Large intestine (tissue), 3 donors: ENCODE data around the gene STARD13. TPM values are rescaled to one million over a fixed set of nuclear protein-coding genes. Genes with fewer than 3 reads are reported as not detected.

Experiments
- DNase-seq, 2 donors: peaks; one replicate each; pipeline versions ENCODE4 v3.0.0 to v3.0.0-alpha.2; 2013
- H3K27ac ChIP-seq: one replicate; pipeline ENCODE4 v1.5.1; 2013; ENCODE audit warnings: low read length
- H3K27me3 ChIP-seq: 2 replicates; pipeline ENCODE4 v1.6.1; 2013; ENCODE audit warnings: low read length; ENCODE audit not compliant: control insufficient read depth, insufficient read depth
- H3K36me3 ChIP-seq: 2 replicates; pipeline ENCODE4 v1.6.1; 2013; ENCODE audit warnings: low read length; ENCODE audit not compliant: control insufficient read depth, insufficient read depth
- H3K4me1 ChIP-seq: one replicate; pipeline ENCODE4 v1.6.1; 2013; ENCODE audit warnings: low read length; ENCODE audit not compliant: control insufficient read depth, insufficient read depth
- H3K4me3 ChIP-seq: one replicate; pipeline ENCODE4 v1.5.1; 2013; ENCODE audit warnings: low read length
- H3K9me3 ChIP-seq: one replicate; pipeline ENCODE4 v1.6.1; 2013; ENCODE audit warnings: mild to moderate bottlenecking, low read depth, low read length, moderate library complexity; ENCODE audit not compliant: control insufficient read depth
- WGBS: methylation state at CpG from one replicate; pipeline ENCODE4 v1.1.5; 2013; ENCODE audit warnings: low lambda C conversion rate; ENCODE audit not compliant: insufficient coverage; 5-methylcytosine and 5-hydroxymethylcytosine counted together
- polyA plus RNA-seq: library from polyadenylated mRNA; unstranded; fragments of 120-200 nt; gene quantifications from one replicate; pipeline ENCODE4 v1.2.1, GENCODE V29; 2013

Gene STARD13
- polyA plus RNA-seq, 1 donor, result 15.4 TPM

- DNase-seq, result no peak
- Histone ChIP-seq H3K36me3 (no peaks in the 10 kb centered on the region), H3K4me1 (peaks cover 9% of the 10 kb centered on the region), H3K27me3 (no peaks in the 10 kb centered on the region), H3K9me3 (no peaks in the 10 kb centered on the region), H3K27ac (no peak overlapping the region), H3K4me3 (no peak overlapping the region)
These were observed 26.8 kb downstream of the STARD13 start for GRCh38 chr13:33258808-33259193.

- 90% methylated on average over 3 of the region's 7 CpGs for WGBS
- Histone ChIP-seq H3K4me1 (peaks cover 9% of the 10 kb centered on the region), H3K9me3 (no peaks in the 10 kb centered on the region), H3K36me3 (no peaks in the 10 kb centered on the region), H3K4me3 (no peak overlapping the region), H3K27ac (no peak overlapping the region), H3K27me3 (no peaks in the 10 kb centered on the region)
- no peak for DNase-seq
These were observed 27.4 kb downstream of the STARD13 start for GRCh38 chr13:33257841-33258807.

- no peak for DNase-seq
- no peaks in the 10 kb centered on the region for H3K27me3 ChIP-seq
- no CpG with 5 or more reads among the region's 3 CpGs for WGBS
- no peaks in the 10 kb centered on the region for H3K36me3 ChIP-seq
- no peak overlapping the region for H3K4me3 ChIP-seq
- H3K9me3 ChIP-seq, result no peaks in the 10 kb centered on the region
- H3K4me1 ChIP-seq, result no peaks in the 10 kb centered on the region
- H3K27ac ChIP-seq, result no peak overlapping the region
These were observed 29.3 kb downstream of the STARD13 start for GRCh38 chr13:33256148-33256840.

GRCh38 chr13:33252135-33252534, 33.4 kb downstream of the STARD13 start:
- no peaks in the 10 kb centered on the region for H3K9me3 ChIP-seq
- H3K4me1 ChIP-seq, result no peaks in the 10 kb centered on the region
- H3K27me3 ChIP-seq, result no peaks in the 10 kb centered on the region
- DNase-seq, result no peak
- no CpG with 5 or more reads among the region's 4 CpGs for WGBS
- H3K4me3 ChIP-seq, result no peak overlapping the region
- H3K36me3 ChIP-seq, result no peaks in the 10 kb centered on the region
- H3K27ac ChIP-seq, result no peak overlapping the region

GRCh38 chr13:33251131-33251661, 34.4 kb downstream of the STARD13 start:
- no peaks in the 10 kb centered on the region for H3K27me3 ChIP-seq
- no peaks in the 10 kb centered on the region for H3K4me1 ChIP-seq
- H3K36me3 ChIP-seq, result no peaks in the 10 kb centered on the region
- DNase-seq, result no peak
- H3K4me3 ChIP-seq, result no peak overlapping the region
- H3K9me3 ChIP-seq, result no peaks in the 10 kb centered on the region
- no CpG with 5 or more reads among the region's 2 CpGs for WGBS
- no peak overlapping the region for H3K27ac ChIP-seq

GRCh38 chr13:33250609-33251008, 34.9 kb downstream of the STARD13 start:
- no peak for DNase-seq
- Histone ChIP-seq H3K27ac (no peak overlapping the region), H3K4me1 (no peaks in the 10 kb centered on the region)

GRCh38 chr13:33249894-33250293, 35.7 kb downstream of the STARD13 start:
- Histone ChIP-seq H3K27ac (no peak overlapping the region), H3K4me3 (no peak overlapping the region), H3K36me3 (no peaks in the 10 kb centered on the region), H3K9me3 (no peaks in the 10 kb centered on the region), H3K27me3 (no peaks in the 10 kb centered on the region), H3K4me1 (no peaks in the 10 kb centered on the region)
- no CpG with 5 or more reads among the region's 3 CpGs for WGBS
- no peak for DNase-seq

More at GRCh38 chr13:33250609-33251008, 34.9 kb downstream of the STARD13 start:
- H3K36me3 ChIP-seq, result no peaks in the 10 kb centered on the region
- no peaks in the 10 kb centered on the region for H3K27me3 ChIP-seq
- H3K4me3 ChIP-seq, result no peak overlapping the region
- H3K9me3 ChIP-seq, result no peaks in the 10 kb centered on the region

- DNase-seq, result no peak
- Histone ChIP-seq H3K9me3 (no peaks in the 10 kb centered on the region), H3K27ac (no peak overlapping the region), H3K4me3 (no peak overlapping the region), H3K36me3 (no peaks in the 10 kb centered on the region), H3K27me3 (no peaks in the 10 kb centered on the region), H3K4me1 (no peaks in the 10 kb centered on the region)
- WGBS, result 95% methylated on average over 5 of the region's 6 CpGs
These were observed 36.5 kb downstream of the STARD13 start for GRCh38 chr13:33249066-33249465.

- Histone ChIP-seq H3K4me3 (no peak overlapping the region), H3K9me3 (peaks cover 10% of the 10 kb centered on the region), H3K27me3 (no peaks in the 10 kb centered on the region), H3K27ac (no peak overlapping the region), H3K36me3 (peaks cover 4% of the 10 kb centered on the region), H3K4me1 (no peaks in the 10 kb centered on the region)
- WGBS, result 67% methylated on average over 1 of the region's 1 CpG
- DNase-seq, result no peak
These were observed 39.9 kb downstream of the STARD13 start for GRCh38 chr13:33245505-33246158.

- no peak overlapping the region for H3K27ac ChIP-seq
- no peaks in the 10 kb centered on the region for H3K4me1 ChIP-seq
- H3K27me3 ChIP-seq, result no peaks in the 10 kb centered on the region
- no peak overlapping the region for H3K4me3 ChIP-seq
- peaks cover 7% of the 10 kb centered on the region for H3K36me3 ChIP-seq
- 90% methylated on average over 2 of the region's 4 CpGs for WGBS
- H3K9me3 ChIP-seq, result peaks cover 10% of the 10 kb centered on the region
- DNase-seq, result no peak
These were observed 40.7 kb downstream of the STARD13 start for GRCh38 chr13:33244907-33245287.
